Glutamatergic neuron (in vitro differentiated cells): ENCODE data around the gene TEP1. TPM values are rescaled to one million over a fixed set of nuclear protein-coding genes. Genes with fewer than 3 reads are reported as not detected.
"Not testable (repeated sequence)": the region's sequence is repeated elsewhere in the genome, so short reads cannot be mapped to it uniquely, and the experiment has no call there.

Experiments
- DNase-seq: peaks from one replicate; pipeline ENCODE4 v3.0.0; 2022
- H3K27ac Mint-ChIP-seq: one replicate; pipeline ENCODE4 v1.8.0; 2020; ENCODE audit warnings: mild to moderate bottlenecking, mixed read lengths, inconsistent platforms; ENCODE audit not compliant: unreplicated experiment
- H3K27me3 Mint-ChIP-seq: one replicate; pipeline ENCODE4 v1.8.0; 2020; ENCODE audit warnings: mild to moderate bottlenecking, moderate library complexity, mixed read lengths, inconsistent platforms; ENCODE audit not compliant: unreplicated experiment
- H3K36me3 Mint-ChIP-seq: one replicate; pipeline ENCODE4 v1.8.0; 2020; ENCODE audit warnings: mild to moderate bottlenecking, mixed read lengths, inconsistent platforms; ENCODE audit not compliant: unreplicated experiment
- H3K4me1 Mint-ChIP-seq: one replicate; pipeline ENCODE4 v1.8.0; 2020; ENCODE audit warnings: mild to moderate bottlenecking, low read depth, mixed read lengths, inconsistent platforms; ENCODE audit not compliant: unreplicated experiment
- H3K4me3 Mint-ChIP-seq: one replicate; pipeline ENCODE4 v1.8.0; 2020; ENCODE audit warnings: mild to moderate bottlenecking, mixed read lengths, inconsistent platforms; ENCODE audit not compliant: unreplicated experiment
- H3K9me3 Mint-ChIP-seq: one replicate; pipeline ENCODE4 v1.8.0; 2020; ENCODE audit warnings: mild to moderate bottlenecking, moderate library complexity, mixed read lengths, inconsistent platforms; ENCODE audit not compliant: unreplicated experiment
- total RNA-seq: library from RNA; stranded (reverse); fragmentation: NEBNext Ultra II Directional; extraction: Animal tissue kit (Norgen Biotek cat#: 25700); gene quantifications from one replicate; pipeline ENCODE4 v1.2.1, GENCODE V29; 2021; ENCODE audit not compliant: unreplicated experiment
- TF ChIP-seq, protein P1 (sequence below): fragments of 200-600 bp; sonication (generic); IDR thresholded peaks from one replicate; pipeline ENCODE4 v1.5.0; 2021; ENCODE audit not compliant: partially characterized antibody, unreplicated experiment

Gene TEP1
- total RNA-seq, 1 donor from 2014 or later: 22.7 TPM

DNA sequence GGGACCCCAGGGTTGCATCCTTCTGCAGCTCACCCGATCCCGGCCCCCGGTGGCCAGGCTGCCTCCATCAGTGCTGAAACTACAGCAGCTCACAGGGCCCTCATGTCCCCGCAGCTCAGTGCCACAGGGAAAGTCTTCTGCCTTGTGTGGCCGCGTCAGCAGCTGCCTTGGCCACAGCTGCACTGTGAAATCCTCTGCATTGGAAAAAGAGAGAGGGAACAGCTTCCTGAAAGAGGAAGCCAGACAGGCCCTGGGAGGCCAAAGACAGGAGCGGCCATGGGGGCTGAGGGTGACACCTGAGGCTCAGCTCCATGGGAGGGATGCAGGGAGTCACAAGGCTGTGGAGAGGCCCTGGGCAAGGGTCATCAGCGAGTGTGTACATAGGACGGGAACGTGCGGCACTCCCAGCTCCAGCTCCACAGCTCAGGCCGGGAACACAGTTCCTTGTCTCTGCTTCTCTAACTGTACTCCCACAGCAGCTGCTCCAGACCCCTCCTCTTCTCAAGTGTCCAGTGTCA lies 37.2 kb downstream of the TEP1 start:
- Mint-ChIP-seq H3K9me3 (peaks cover 5% of the 10 kb centered on the region), H3K4me3 (no peak overlapping the region), H3K27me3 (peaks cover 4% of the 10 kb centered on the region), H3K27ac (no peak overlapping the region), H3K36me3 (peaks cover 9% of the 10 kb centered on the region), H3K4me1 (no peaks in the 10 kb centered on the region)
- DNase-seq: no peak
- TF ChIP-seq, protein P1, sequence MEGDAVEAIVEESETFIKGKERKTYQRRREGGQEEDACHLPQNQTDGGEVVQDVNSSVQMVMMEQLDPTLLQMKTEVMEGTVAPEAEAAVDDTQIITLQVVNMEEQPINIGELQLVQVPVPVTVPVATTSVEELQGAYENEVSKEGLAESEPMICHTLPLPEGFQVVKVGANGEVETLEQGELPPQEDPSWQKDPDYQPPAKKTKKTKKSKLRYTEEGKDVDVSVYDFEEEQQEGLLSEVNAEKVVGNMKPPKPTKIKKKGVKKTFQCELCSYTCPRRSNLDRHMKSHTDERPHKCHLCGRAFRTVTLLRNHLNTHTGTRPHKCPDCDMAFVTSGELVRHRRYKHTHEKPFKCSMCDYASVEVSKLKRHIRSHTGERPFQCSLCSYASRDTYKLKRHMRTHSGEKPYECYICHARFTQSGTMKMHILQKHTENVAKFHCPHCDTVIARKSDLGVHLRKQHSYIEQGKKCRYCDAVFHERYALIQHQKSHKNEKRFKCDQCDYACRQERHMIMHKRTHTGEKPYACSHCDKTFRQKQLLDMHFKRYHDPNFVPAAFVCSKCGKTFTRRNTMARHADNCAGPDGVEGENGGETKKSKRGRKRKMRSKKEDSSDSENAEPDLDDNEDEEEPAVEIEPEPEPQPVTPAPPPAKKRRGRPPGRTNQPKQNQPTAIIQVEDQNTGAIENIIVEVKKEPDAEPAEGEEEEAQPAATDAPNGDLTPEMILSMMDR: no peak

DNA sequence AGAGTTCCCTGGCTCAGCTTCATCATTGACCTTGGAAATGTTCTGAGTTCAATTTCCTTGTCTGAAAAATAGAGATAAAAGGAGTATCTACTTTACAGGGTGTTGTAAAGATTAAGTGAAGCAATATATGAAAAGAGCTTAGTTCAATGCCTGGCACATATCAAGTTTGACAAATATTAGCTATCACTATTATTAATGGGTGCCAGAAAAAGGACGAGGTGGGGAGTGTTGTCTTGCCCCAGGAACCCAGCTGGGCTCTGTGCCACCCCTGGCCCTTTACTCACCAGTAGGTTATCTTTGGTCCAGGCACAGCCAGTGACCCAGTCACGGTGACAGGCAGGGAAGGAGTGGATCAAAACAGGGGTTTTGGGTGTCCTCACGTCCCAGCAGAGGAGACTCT lies 37.8 kb downstream of the TEP1 start:
- TF ChIP-seq, protein P1: no peak
- no peak for DNase-seq
- Mint-ChIP-seq H3K4me3 (no peak overlapping the region), H3K27me3 (peaks cover 4% of the 10 kb centered on the region), H3K9me3 (peaks cover 2% of the 10 kb centered on the region), H3K36me3 (peaks cover 5% of the 10 kb centered on the region), H3K4me1 (no peaks in the 10 kb centered on the region), H3K27ac (no peak overlapping the region)

DNA sequence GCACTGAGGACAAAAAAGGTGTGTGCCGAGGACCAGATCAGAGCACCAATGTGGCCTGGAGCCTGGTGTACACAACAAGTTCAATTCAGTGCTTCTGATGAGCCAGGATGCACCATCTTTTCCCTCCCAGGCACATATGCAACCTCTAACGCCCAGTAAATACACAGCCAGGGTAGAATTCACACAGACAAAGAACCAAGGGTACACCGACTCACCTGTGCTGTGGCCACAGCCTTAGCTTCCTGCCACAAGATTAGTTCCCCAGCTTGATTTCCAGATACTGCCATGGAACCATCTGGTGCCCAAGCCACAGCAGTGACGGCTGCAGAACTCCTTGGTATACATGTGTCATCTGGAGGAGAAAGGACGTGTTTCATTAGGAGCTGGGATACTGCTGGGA lies 40.5 kb downstream of the TEP1 start:
- H3K36me3 Mint-ChIP-seq: peaks cover 5% of the 10 kb centered on the region

DNA sequence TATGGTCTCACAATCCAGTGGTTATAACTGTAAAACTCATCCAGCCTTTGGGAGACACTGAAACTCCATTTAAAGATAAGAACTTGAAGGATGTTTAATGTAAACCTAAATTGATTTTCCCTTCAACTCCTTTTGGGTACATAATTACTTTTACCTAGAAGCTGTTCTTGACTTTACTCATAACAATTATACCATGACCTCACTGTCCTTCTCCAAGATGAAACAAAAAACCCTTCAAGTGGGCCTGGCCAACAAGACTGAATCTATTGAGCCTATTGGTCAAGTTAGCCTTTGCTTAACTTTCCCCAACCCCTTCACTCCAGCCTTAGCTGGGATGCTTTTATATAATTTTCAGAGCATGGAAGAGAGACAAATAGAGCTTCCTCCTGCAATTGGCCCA lies 47.4 kb downstream of the TEP1 start:
- no peaks in the 10 kb centered on the region for H3K36me3 Mint-ChIP-seq
- DNase-seq: no peak
- no peak overlapping the region for H3K4me3 Mint-ChIP-seq
- no peaks in the 10 kb centered on the region for H3K9me3 Mint-ChIP-seq
- H3K27ac Mint-ChIP-seq: no peak overlapping the region
- H3K4me1 Mint-ChIP-seq: no peaks in the 10 kb centered on the region
- H3K27me3 Mint-ChIP-seq: no peaks in the 10 kb centered on the region
- TF ChIP-seq, protein P1: no peak

More for the DNA sequence above, 40.5 kb downstream of the TEP1 start:
- no peak overlapping the region for H3K27ac Mint-ChIP-seq
- peaks cover 2% of the 10 kb centered on the region for H3K9me3 Mint-ChIP-seq
- no peak overlapping the region for H3K4me3 Mint-ChIP-seq
- no peaks in the 10 kb centered on the region for H3K4me1 Mint-ChIP-seq
- DNase-seq: no peak
- H3K27me3 Mint-ChIP-seq: peaks cover 3% of the 10 kb centered on the region
- TF ChIP-seq, protein P1: no peak

DNA sequence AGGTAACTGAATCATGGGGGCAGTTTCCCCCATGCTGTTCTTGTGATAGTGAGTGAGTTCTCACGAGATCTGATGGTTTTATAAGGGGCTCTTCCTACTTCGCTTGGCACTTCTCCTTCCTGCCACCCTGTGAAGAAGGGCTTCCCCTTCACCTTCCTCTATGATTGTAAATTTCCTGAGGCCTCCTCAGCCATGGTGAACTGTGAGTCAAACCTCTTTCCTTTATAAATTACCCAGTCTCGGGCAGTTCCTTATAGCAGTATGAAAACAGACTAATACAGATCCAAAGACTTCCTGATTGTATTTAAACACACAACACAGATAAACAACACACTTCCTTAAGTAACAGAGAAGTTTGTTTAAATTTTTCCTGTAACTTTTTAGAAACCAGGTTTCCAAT lies 54.8 kb downstream of the TEP1 start:
- DNase-seq, H3K27me3 Mint-ChIP-seq, H3K36me3 Mint-ChIP-seq, H3K27ac Mint-ChIP-seq, H3K4me1 Mint-ChIP-seq, H3K4me3 Mint-ChIP-seq, H3K9me3 Mint-ChIP-seq: not testable (repeated sequence)
